Measurements from ENCODE around the gene PTPRN2. TPM values are rescaled to one million over a fixed set of nuclear protein-coding genes. Genes with fewer than 3 reads are reported as not detected.
A peak's percentile ranks its signal among the peaks of the same experiment; 100 is the strongest.

PTPRN2 gene
- total and polyA plus RNA-seq, 4 experiments from 2014 or later = 1.7 to 2.6 (median 1.9) TPM

DNA sequence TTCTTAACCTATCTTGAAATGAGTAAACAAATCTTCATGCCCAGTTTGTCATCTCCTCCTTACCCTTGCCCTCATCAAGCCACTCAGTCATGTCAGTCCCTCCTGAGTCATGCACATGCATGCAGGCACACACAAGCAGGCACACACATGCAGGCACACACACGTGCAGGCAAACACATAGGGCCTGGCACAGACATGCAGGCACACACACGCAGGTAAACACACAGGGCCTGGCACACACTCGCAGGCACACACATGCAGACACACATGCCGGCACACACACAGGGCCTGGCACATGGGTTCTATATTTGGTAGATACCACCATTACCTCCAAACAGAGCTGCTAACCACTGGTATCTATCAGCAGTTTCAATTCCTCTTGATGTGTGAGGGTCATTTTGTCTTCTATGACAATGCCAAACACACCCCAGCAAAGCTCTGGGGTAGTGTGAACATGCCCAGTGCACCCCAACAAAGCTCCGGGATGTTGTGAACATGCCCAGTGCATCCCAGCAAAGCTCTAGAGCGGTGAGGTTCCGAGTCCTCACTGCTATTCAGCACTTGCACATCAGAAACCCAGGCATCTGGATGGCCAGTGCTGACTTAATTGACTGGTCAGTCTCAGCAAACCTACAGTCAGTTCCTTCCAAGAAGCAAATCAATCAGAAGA, 563.8 kb downstream of the PTPRN2 start:
- intact Hi-C loops (cut with micrococcal nuclease) = no loop called here
- H3K36me3 ChIP-seq (ENCODE audit: insufficient read depth, low read length) = no peaks in the 10 kb centered on the region
- no peaks in the 10 kb centered on the region for H3K27me3 ChIP-seq (ENCODE audit: insufficient read depth, low read length)
- Mint-ChIP-seq H3K4me3 (no peak overlapping the region), H3K4me1 (no peaks in the 10 kb centered on the region), H3K9me3 (peaks cover 0 to 2% (median 0%) of the 10 kb centered on the region in 8 donors), H3K27me3 (peaks cover 0 to 1% of the 10 kb centered on the region in 2 donors), H3K36me3 (no peaks in the 10 kb centered on the region), H3K27ac (no peak overlapping the region)
- no peaks in the 10 kb centered on the region for H3K4me1 ChIP-seq (ENCODE audit: insufficient read depth, low read length)
- no peak overlapping the region for H3K4me3 ChIP-seq (ENCODE audit: low read length in 2 of 2)
- no peak overlapping the region for H3K27ac ChIP-seq (ENCODE audit: low read depth, low read length)
- H3K9me3 ChIP-seq (ENCODE audit: control insufficient read depth in 1 of 2, low read length in 2 of 2) = no peaks in the 10 kb centered on the region
- ChIA-PET CTCF (ENCODE audit: partially characterized antibody) (no interaction called here), POLR2A (ENCODE audit: partially characterized antibody) (no interaction called here)
- DNase-seq = no peak

DNA sequence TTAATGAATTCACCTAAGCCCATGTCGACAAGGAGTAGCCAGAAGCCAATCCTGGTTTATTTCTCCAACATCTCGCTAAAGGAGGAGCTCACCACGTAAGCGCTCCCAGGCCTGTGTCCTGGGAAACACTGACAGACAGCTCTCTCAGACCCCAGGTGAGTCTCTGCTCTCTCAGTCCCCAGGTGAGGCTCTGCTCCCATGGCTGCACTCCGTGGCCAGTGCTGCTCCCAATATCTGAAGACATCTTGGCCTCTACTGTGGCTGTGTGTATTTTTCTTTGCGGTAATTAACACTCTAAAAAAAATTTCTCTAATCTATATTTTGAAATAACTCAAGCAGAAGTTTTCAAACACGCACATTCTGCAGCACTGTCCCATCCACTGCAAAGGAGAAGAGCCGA, 564.5 kb downstream of the PTPRN2 start:
- ChIA-PET POLR2A (ENCODE audit: partially characterized antibody) (no interaction called here), CTCF (ENCODE audit: partially characterized antibody) (no interaction called here)
- H3K27ac Mint-ChIP-seq = peak overlapping the region in 1 of 7 donors; percentile 43
- no peaks in the 10 kb centered on the region for H3K36me3 ChIP-seq (ENCODE audit: insufficient read depth, low read length)
- peaks cover 0 to 1% of the 10 kb centered on the region in 2 donors for H3K27me3 Mint-ChIP-seq
- H3K4me1 ChIP-seq (ENCODE audit: insufficient read depth, low read length) = no peaks in the 10 kb centered on the region
- no peak overlapping the region for H3K27ac ChIP-seq (ENCODE audit: low read depth, low read length)
- H3K4me3 Mint-ChIP-seq = no peak overlapping the region
- no peak for DNase-seq
- no peaks in the 10 kb centered on the region for H3K9me3 ChIP-seq (ENCODE audit: control insufficient read depth in 1 of 2, low read length in 2 of 2)
- H3K4me3 ChIP-seq (ENCODE audit: low read length in 2 of 2) = no peak overlapping the region
- H3K4me1 Mint-ChIP-seq = no peaks in the 10 kb centered on the region
- intact Hi-C loops (cut with micrococcal nuclease) = no loop called here
- peaks cover 0 to 2% (median 0%) of the 10 kb centered on the region in 8 donors for H3K9me3 Mint-ChIP-seq
- no peaks in the 10 kb centered on the region for H3K36me3 Mint-ChIP-seq
- H3K27me3 ChIP-seq (ENCODE audit: insufficient read depth, low read length) = no peaks in the 10 kb centered on the region

DNA sequence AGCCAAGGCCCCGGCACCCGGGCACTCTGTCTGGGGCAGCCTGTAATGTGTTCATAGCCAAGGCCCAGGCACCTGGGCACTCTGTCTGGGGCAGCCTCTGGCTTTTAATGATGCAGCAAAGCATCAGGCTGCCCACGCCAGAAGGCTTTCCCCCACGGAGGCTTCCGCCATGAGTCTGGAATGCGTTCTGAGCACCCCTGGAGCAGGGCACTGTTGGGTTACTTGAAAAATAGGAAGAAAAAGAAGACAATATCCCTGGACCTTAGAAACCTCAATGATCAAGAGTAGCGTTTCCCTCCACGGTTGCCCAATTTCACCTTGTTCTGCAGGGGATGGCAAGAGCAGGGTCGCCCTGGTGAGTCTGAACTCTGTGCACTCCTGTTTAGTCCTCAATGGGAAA, 565.0 kb downstream of the PTPRN2 start:
- Mint-ChIP-seq H3K4me1 (no peaks in the 10 kb centered on the region), H3K9me3 (peaks cover 0 to 2% (median 0%) of the 10 kb centered on the region in 8 donors), H3K4me3 (no peak overlapping the region), H3K27ac (no peak overlapping the region), H3K27me3 (peaks cover 0 to 1% of the 10 kb centered on the region in 2 donors), H3K36me3 (no peaks in the 10 kb centered on the region)
- ChIA-PET CTCF (ENCODE audit: partially characterized antibody) (no interaction called here), POLR2A (ENCODE audit: partially characterized antibody) (no interaction called here)
- DNase-seq = no peak
- no peak overlapping the region for H3K27ac ChIP-seq (ENCODE audit: low read depth, low read length)
- H3K9me3 ChIP-seq (ENCODE audit: control insufficient read depth in 1 of 2, low read length in 2 of 2) = no peaks in the 10 kb centered on the region
- no peaks in the 10 kb centered on the region for H3K4me1 ChIP-seq (ENCODE audit: insufficient read depth, low read length)
- no peaks in the 10 kb centered on the region for H3K36me3 ChIP-seq (ENCODE audit: insufficient read depth, low read length)
- no peaks in the 10 kb centered on the region for H3K27me3 ChIP-seq (ENCODE audit: insufficient read depth, low read length)
- intact Hi-C loops (cut with micrococcal nuclease) = no loop called here
- H3K4me3 ChIP-seq (ENCODE audit: low read length in 2 of 2) = no peak overlapping the region

DNA sequence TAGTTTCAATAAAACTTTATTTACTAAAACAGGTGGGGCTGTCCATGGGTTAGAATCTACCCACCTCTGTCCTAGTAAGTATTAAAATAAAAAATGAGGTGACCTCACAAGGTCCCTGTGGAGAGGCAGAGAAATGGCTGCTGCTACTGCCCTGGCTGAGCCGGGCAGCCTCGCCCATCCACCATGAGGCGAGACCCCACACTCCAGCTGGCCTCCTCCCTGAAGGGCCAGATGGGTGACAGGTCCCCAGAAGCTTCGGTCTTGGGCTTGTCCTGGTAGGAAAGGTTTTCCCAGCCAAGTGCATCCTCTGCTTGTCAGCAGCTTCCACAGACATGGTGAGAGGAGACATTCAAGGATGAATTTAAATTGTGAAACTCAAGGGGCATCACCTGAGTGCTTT, 565.8 kb downstream of the PTPRN2 start:
- POLR2A ChIA-PET (ENCODE audit: partially characterized antibody) = no interaction called here
- no peaks in the 10 kb centered on the region for H3K9me3 Mint-ChIP-seq
- intact Hi-C loops (cut with micrococcal nuclease) = no loop called here

DNA sequence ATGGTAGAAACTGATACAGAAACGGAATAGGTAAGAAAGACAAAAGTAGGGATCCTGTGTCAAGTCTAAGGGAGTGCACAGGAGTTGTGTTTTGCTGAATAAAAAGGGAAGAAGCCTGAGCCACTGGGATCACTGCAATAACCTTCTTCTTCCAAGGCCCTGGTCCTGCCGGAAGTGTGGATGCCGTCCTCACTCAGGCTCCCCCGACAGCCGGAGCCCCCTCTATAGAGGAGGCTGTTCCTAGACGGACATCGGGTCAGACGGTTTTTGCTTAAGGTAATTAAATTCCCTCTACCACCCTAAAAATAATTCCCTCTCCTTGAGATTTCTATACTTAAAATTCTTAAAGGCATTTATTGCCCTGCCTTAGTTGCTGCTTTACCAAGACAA, 566.9 kb downstream of the PTPRN2 start:
- POLR2A ChIA-PET (ENCODE audit: partially characterized antibody) = no interaction called here
- Mint-ChIP-seq H3K4me3 (no peak overlapping the region), H3K27me3 (no peaks in the 10 kb centered on the region), H3K4me1 (no peaks in the 10 kb centered on the region), H3K9me3 (no peaks in the 10 kb centered on the region), H3K36me3 (no peaks in the 10 kb centered on the region), H3K27ac (no peak overlapping the region)
- no peaks in the 10 kb centered on the region for H3K27me3 ChIP-seq (ENCODE audit: insufficient read depth, low read length)
- no peaks in the 10 kb centered on the region for H3K36me3 ChIP-seq (ENCODE audit: insufficient read depth, low read length)
- DNase-seq = no peak
- CTCF ChIA-PET (ENCODE audit: partially characterized antibody) = no interaction called here
- H3K4me1 ChIP-seq (ENCODE audit: insufficient read depth, low read length) = no peaks in the 10 kb centered on the region
- no peaks in the 10 kb centered on the region for H3K9me3 ChIP-seq (ENCODE audit: control insufficient read depth in 1 of 2, low read length in 2 of 2)
- H3K27ac ChIP-seq (ENCODE audit: low read depth, low read length) = no peak overlapping the region
- no peak overlapping the region for H3K4me3 ChIP-seq (ENCODE audit: low read length in 2 of 2)
- intact Hi-C loops (cut with micrococcal nuclease) = no loop called here

More for the DNA sequence above, 565.8 kb downstream of the PTPRN2 start:
- no peaks in the 10 kb centered on the region for H3K4me1 Mint-ChIP-seq
- H3K27ac ChIP-seq (ENCODE audit: low read depth, low read length) = no peak overlapping the region
- no peak overlapping the region for H3K4me3 ChIP-seq (ENCODE audit: low read length in 2 of 2)
- H3K27me3 Mint-ChIP-seq = no peaks in the 10 kb centered on the region
- no peak overlapping the region for H3K4me3 Mint-ChIP-seq
- CTCF ChIA-PET (ENCODE audit: partially characterized antibody) = no interaction called here
- H3K36me3 ChIP-seq (ENCODE audit: insufficient read depth, low read length) = no peaks in the 10 kb centered on the region
- H3K9me3 ChIP-seq (ENCODE audit: control insufficient read depth in 1 of 2, low read length in 2 of 2) = no peaks in the 10 kb centered on the region
- H3K4me1 ChIP-seq (ENCODE audit: insufficient read depth, low read length) = no peaks in the 10 kb centered on the region
- no peaks in the 10 kb centered on the region for H3K27me3 ChIP-seq (ENCODE audit: insufficient read depth, low read length)
- DNase-seq = no peak
- H3K36me3 Mint-ChIP-seq = no peaks in the 10 kb centered on the region
- no peak overlapping the region for H3K27ac Mint-ChIP-seq

DNA sequence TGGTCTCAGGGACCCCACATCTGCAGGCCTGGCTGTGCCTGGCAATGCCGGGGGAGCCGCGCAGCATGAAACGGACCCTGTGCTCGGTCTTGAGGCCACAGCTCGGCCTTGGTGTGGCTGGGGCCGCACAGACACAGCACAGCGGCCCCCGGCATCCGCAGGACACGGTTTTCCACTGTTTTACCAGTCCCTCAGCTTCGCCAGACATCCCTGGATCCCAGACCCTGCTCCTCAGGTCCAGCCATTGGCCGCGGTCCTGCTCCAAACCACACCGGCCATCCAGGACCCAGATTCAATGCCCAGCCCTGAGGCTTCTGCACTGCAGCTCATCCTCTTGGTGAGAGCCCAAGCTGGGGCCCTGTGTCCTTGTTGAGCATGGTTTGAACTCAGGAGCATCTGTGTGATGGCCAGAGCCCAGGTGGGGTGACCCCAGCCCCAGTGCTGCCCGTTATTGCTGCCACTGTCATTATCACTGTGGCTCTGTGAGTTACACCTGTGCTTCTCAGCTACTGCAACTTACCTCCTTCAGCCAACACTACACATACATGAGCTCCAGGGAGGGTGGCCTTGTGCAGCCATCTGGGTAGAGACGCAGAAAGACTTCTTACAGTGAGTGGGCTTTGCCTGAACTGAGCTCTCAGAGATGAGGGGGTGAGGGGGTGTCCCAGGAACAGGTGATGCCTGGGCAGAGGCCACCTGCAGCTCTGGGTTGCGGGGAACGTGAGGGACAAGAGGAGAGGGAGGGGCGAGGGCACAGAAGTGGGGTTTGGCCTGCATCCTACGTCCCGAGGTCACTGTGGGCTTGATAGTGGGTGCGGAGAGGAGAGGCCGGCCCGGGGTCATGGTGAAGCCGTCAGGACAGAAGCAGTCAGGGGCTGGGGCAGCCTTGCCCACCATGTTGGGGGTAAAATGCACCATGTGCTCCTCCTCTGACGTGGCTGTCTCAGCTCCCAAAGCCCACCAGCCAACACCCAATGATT, 567.6 kb downstream of the PTPRN2 start:
- Histone ChIP-seq H3K36me3 (ENCODE audit: insufficient read depth, low read length) (no peaks in the 10 kb centered on the region), H3K4me1 (ENCODE audit: insufficient read depth, low read length) (no peaks in the 10 kb centered on the region), H3K9me3 (ENCODE audit: control insufficient read depth in 1 of 2, low read length in 2 of 2) (no peaks in the 10 kb centered on the region), H3K27me3 (ENCODE audit: insufficient read depth, low read length) (no peaks in the 10 kb centered on the region), H3K27ac (ENCODE audit: low read depth, low read length) (no peak overlapping the region), H3K4me3 (ENCODE audit: low read length in 2 of 2) (no peak overlapping the region)
- H3K36me3 Mint-ChIP-seq = no peaks in the 10 kb centered on the region
- POLR2A ChIA-PET (ENCODE audit: partially characterized antibody) = no interaction called here
- no peak overlapping the region for H3K4me3 Mint-ChIP-seq
- peak overlapping the region in 1 of 7 donors; percentile 19 for H3K27ac Mint-ChIP-seq
- intact Hi-C loops (cut with micrococcal nuclease) = no loop called here
- DNase-seq = no peak
- no peaks in the 10 kb centered on the region for H3K27me3 Mint-ChIP-seq
- CTCF ChIA-PET (ENCODE audit: partially characterized antibody) = no interaction called here
- no peaks in the 10 kb centered on the region for H3K4me1 Mint-ChIP-seq
- no peaks in the 10 kb centered on the region for H3K9me3 Mint-ChIP-seq

DNA sequence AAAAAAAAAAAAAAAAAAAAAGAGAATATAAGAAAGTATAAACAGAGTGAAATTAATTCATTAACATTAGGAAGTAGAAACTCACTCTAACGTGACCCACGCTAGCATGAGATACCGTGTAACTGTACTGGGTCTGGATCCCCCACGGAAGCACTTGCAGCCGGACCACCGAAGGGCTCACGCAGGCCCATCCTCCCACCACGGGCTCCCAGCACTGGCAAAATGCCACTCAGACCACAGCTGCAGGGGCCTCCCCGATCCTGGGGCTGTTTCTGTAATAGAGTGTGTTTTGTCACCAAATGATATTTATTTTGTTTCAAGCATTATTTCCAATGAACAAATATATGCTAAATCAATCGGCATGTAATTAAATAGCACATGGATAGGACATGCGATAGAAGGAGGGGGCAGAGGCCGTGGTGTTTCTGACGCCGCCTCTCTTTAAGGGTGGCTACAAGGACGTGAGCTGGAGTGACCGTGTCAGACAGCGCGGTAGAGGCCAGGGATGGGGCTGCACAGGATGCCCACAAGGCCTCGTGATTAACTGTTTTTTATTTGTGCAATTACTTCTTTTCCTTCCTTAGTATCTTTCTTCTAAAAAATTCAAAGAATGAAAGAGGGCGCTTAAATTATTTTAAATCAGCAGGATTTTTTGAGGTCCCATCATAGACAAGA, 568.5 kb downstream of the PTPRN2 start:
- Mint-ChIP-seq H3K4me1 (no peaks in the 10 kb centered on the region), H3K27ac (peak overlapping the region in 1 of 7 donors; percentile 13), H3K9me3 (no peaks in the 10 kb centered on the region), H3K36me3 (no peaks in the 10 kb centered on the region), H3K4me3 (no peak overlapping the region), H3K27me3 (no peaks in the 10 kb centered on the region)
- no peak overlapping the region for H3K4me3 ChIP-seq (ENCODE audit: low read length in 2 of 2)
- no peaks in the 10 kb centered on the region for H3K27me3 ChIP-seq (ENCODE audit: insufficient read depth, low read length)
- intact Hi-C loops (cut with micrococcal nuclease) = no loop called here
- H3K36me3 ChIP-seq (ENCODE audit: insufficient read depth, low read length) = no peaks in the 10 kb centered on the region
- no peak for DNase-seq
- no peaks in the 10 kb centered on the region for H3K9me3 ChIP-seq (ENCODE audit: control insufficient read depth in 1 of 2, low read length in 2 of 2)
- ChIA-PET CTCF (ENCODE audit: partially characterized antibody) (no interaction called here), POLR2A (ENCODE audit: partially characterized antibody) (no interaction called here)
- no peak overlapping the region for H3K27ac ChIP-seq (ENCODE audit: low read depth, low read length)
- H3K4me1 ChIP-seq (ENCODE audit: insufficient read depth, low read length) = no peaks in the 10 kb centered on the region

Measured in CD4-positive, alpha-beta memory T cell (primary cell).